Gastroesophageal sphincter (tissue), 4 donors: Measurements from ENCODE around the gene PARD3. TPM values are rescaled to one million over a fixed set of nuclear protein-coding genes. Genes with fewer than 3 reads are reported as not detected.

Experiments
- ATAC-seq: fragments of 150-250 bp; one replicate; pipeline ENCODE4 v1.9.1; 2016; ENCODE audit warnings: mild to moderate bottlenecking, moderate library complexity
- H3K27ac ChIP-seq, 4 donors: fragments of 200-600 bp; sonication (generic) in 3 of 4; 1 replicate in 3 of 4; 2 replicates in 1 of 4; pipeline ENCODE4 v1.5.1; 2016 to 2019
- H3K27me3 ChIP-seq: fragments of 200-600 bp; sonication (generic); one replicate; pipeline ENCODE4 v1.5.1; 2019
- H3K36me3 ChIP-seq, 2 donors: fragments of 200-600 bp; sonication (generic); one replicate each; pipeline ENCODE4 v1.5.1; 2019; ENCODE audit warnings: control low read depth in 1 of 2
- H3K4me1 ChIP-seq, 3 donors: fragments of 200-600 bp; sonication (generic); 1 replicate in 2 of 3; 2 replicates in 1 of 3; pipeline ENCODE4 v1.5.1; 2016 to 2019; ENCODE audit warnings: control low read depth in 2 of 3
- H3K4me3 ChIP-seq, 2 donors: fragments of 200-600 bp; sonication (generic); one replicate each; pipeline ENCODE4 v1.5.1; 2019; ENCODE audit warnings: mild to moderate bottlenecking in 1 of 2, moderate library complexity in 1 of 2
- H3K9me3 ChIP-seq, 3 donors: fragments of 200-600 bp; sonication (generic); one replicate each; pipeline ENCODE4 v1.5.1; 2017 to 2019; ENCODE audit warnings: control low read depth in 2 of 3
- EP300 ChIP-seq: sonication (generic); formaldehyde crosslinking; IDR thresholded peaks from one replicate; pipeline ENCODE4 v1.6.1; 2017; ENCODE audit warnings: antibody characterized with exemption, mild to moderate bottlenecking
- POLR2A ChIP-seq, 2 donors: fragments of 450-650 bp; IDR thresholded peaks; one replicate each; pipeline ENCODE4 v1.6.1; 2017; ENCODE audit warnings: antibody characterized with exemption in 2 of 2, mild to moderate bottlenecking in 2 of 2, moderate library complexity in 1 of 2
- POLR2AphosphoS5 ChIP-seq: sonication (generic); formaldehyde crosslinking; IDR thresholded peaks from one replicate; pipeline ENCODE4 v1.6.1; 2017; ENCODE audit warnings: antibody characterized with exemption
- WGBS, 2 donors: methylation state at CpG; one replicate each; pipeline ENCODE4 v1.1.5; 2018; ENCODE audit warnings: low coverage in 1 of 2; 5-methylcytosine and 5-hydroxymethylcytosine counted together
- total RNA-seq, 4 donors: library from RNA; depleted of rRNA; stranded (reverse); fragments of >200 nt; gene quantifications; one replicate each; pipeline ENCODE4 v1.1.0, GENCODE V29; 2016
- TF ChIP-seq, protein P1 (sequence below), 4 experiments: fragments of 200-600 bp in 2 of 4; fragments of 450-650 bp in 2 of 4; sonication (generic) in 1 of 4; IDR thresholded peaks; one replicate each; pipeline ENCODE4 v1.5.1; 2017 to 2019; ENCODE audit warnings: antibody characterized with exemption in 4 of 4, mild to moderate bottlenecking in 2 of 4, moderate library complexity in 2 of 4

Gene PARD3
- total RNA-seq, 4 donors from 2014 or later, result 101 to 127 (median 115) TPM

DNA sequence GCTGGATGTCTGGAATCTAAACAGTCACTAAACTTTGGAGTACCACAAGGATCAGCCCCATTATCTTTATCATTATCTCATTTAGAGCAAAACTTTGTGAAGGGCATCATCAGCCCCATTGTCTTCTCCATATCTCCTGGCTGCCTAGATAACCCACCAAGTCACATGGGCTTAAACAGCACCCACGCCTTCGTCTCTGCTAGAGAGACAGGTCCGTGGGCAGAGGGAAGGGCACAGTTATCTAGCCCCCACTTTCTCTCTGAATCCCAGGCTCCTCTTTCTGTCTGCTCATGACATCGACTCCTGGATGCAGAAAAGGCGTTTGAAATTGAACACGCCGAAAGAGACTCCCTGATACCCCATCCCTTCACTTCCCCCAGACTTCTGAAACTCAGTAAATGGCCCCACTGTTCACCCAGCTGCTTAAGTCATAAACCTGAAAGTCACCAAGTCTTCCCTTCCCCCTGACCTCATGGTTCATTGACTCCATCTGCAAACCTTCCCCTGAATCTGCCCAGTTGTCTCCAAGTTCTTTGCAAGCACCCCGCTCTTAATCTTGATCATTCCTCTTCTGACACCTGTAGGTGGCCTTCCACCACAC lies 20.9 kb upstream of the PARD3 start:
- H3K27me3 ChIP-seq, result no peaks in the 10 kb centered on the region
- 90 to 96% methylated on average over 8 of the region's 8 CpGs for WGBS, 2 donors
- H3K4me1 ChIP-seq, result peaks cover 0 to 10% (median 0%) of the 10 kb centered on the region in 3 donors
- TF ChIP-seq POLR2AphosphoS5, result no peak
- no peak for TF ChIP-seq EP300
- TF ChIP-seq POLR2A (IDR thresholded peaks at IDR 0.05), result no peak
- TF ChIP-seq, protein P1, sequence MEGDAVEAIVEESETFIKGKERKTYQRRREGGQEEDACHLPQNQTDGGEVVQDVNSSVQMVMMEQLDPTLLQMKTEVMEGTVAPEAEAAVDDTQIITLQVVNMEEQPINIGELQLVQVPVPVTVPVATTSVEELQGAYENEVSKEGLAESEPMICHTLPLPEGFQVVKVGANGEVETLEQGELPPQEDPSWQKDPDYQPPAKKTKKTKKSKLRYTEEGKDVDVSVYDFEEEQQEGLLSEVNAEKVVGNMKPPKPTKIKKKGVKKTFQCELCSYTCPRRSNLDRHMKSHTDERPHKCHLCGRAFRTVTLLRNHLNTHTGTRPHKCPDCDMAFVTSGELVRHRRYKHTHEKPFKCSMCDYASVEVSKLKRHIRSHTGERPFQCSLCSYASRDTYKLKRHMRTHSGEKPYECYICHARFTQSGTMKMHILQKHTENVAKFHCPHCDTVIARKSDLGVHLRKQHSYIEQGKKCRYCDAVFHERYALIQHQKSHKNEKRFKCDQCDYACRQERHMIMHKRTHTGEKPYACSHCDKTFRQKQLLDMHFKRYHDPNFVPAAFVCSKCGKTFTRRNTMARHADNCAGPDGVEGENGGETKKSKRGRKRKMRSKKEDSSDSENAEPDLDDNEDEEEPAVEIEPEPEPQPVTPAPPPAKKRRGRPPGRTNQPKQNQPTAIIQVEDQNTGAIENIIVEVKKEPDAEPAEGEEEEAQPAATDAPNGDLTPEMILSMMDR (IDR thresholded peaks at IDR 0.05), result no peak
- H3K27ac ChIP-seq, result no peak overlapping the region
- no peaks in the 10 kb centered on the region for H3K36me3 ChIP-seq
- H3K9me3 ChIP-seq, result no peaks in the 10 kb centered on the region
- ATAC-seq, result no peak
- no peak overlapping the region for H3K4me3 ChIP-seq

DNA sequence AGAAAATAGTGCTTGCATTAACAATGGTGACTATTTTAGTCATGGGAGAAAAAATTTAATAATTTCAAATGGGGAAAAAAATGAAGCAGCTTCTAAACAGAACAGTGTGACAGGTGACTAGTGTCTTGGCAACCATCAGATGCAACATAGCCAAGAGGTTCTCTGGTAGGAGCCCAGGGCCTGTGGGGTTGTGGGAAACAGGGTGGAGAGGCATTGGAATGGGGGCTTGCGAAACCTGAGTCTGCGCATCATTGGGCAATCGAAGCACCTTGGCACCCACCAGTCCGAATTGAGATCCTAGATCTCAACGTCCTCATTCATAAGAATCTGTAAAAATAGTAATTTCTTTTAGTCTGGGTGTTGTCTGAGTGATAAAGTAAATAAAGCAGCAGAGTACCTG lies 19.2 kb upstream of the PARD3 start:
- Histone ChIP-seq H3K9me3 (no peaks in the 10 kb centered on the region), H3K36me3 (no peaks in the 10 kb centered on the region), H3K27ac (no peak overlapping the region), H3K4me3 (no peak overlapping the region), H3K27me3 (no peaks in the 10 kb centered on the region), H3K4me1 (peaks cover 0 to 10% (median 0%) of the 10 kb centered on the region in 3 donors)
- 82 to 84% methylated on average over 5 of the region's 5 CpGs for WGBS, 2 donors
- no peak for TF ChIP-seq POLR2A (IDR thresholded peaks at IDR 0.05)
- TF ChIP-seq POLR2AphosphoS5, result no peak
- TF ChIP-seq, protein P1 (IDR thresholded peaks at IDR 0.05), result no peak
- TF ChIP-seq EP300, result no peak
- peak; percentile 57 for ATAC-seq

DNA sequence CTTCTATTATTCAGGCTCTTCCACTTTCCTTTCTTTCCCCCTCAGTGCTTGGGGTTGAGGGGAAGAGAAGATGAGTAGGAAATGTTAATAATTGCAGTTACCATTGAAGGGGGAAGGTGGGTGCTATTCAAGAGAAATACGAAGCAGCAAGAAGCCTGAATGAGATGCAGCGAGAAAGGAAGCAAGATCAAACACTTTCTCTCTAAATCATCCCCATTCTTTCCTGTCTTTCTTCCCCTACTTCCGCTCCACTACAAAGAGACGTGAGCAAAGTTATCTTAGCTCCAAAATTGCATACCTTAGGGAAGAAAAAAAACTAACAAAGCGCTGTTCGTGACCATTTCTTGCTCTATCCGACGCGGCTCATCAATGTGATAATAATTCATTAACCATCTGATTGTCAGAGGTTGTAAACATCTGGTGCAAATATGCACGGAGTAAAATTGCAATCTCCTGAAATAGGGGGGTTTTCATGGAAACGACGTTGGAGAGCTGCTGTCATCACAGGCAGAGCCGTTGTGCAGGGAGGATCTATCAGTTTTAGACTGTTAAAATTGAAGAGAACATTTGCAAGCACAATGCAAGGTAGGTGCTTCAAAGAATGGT lies 15.2 kb upstream of the PARD3 start:
- peaks cover 0 to 10% (median 0%) of the 10 kb centered on the region in 3 donors for H3K4me1 ChIP-seq
- H3K27me3 ChIP-seq, result no peaks in the 10 kb centered on the region
- ATAC-seq, result no peak
- H3K27ac ChIP-seq, result no peak overlapping the region
- no peaks in the 10 kb centered on the region for H3K9me3 ChIP-seq
- H3K4me3 ChIP-seq, result no peak overlapping the region
- H3K36me3 ChIP-seq, result no peaks in the 10 kb centered on the region
- WGBS, 2 donors, result 22 to 29% methylated on average over 13 of the region's 13 CpGs
- TF ChIP-seq POLR2AphosphoS5 (no peak), POLR2A (IDR thresholded peaks at IDR 0.05) (no peak), EP300 (no peak)
- TF ChIP-seq, protein P1 (IDR thresholded peaks at IDR 0.05), result no peak

DNA sequence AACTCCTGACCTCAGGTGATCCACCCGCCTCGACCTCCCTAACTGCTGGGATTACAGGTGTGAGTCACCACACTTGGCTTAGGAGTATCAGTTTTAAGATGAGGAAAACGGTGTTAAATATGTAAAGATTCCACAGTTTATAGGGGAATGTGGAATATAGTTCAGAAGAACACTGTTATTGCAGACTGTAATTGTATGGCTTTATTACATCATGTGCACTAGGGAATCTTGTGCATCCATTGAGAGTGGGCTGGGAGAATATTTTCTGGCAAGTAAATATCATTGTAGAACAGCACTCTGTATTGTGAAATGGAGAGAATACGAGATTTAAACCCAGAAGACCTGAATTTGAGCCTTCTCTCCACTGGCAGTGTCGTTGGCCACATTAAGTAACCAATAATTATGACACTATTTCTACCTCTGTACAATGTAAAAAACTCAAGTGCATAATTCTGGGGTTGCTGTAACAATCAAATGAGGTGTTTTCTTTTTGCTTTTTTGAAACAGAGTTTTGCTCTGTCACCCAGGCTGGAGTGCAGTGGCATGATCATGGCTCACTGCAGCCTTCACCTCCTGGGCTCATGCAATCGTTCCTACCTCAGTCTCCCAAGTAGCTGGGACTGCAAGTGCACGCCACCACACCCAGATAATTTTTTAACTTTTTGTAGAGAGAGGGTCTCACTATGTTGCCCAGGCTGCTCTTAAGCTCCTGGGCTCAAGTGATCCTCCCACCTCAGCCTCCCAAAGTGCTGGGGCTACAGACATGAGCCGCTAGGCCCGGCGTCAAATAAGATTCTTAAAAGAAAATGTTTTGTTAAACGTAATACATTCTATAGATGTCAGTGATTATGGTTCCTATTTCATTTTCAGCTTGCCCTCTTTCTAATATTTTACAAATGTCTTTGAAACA lies 12.0 kb upstream of the PARD3 start:
- H3K27me3 ChIP-seq, result no peaks in the 10 kb centered on the region
- no peaks in the 10 kb centered on the region for H3K4me1 ChIP-seq
- no peaks in the 10 kb centered on the region for H3K36me3 ChIP-seq
- no peak overlapping the region for H3K27ac ChIP-seq
- no peaks in the 10 kb centered on the region for H3K9me3 ChIP-seq
- ATAC-seq, result no peak
- no peak for TF ChIP-seq EP300
- TF ChIP-seq, protein P1 (IDR thresholded peaks at IDR 0.05), result no peak
- TF ChIP-seq POLR2AphosphoS5, result no peak
- no peak for TF ChIP-seq POLR2A (IDR thresholded peaks at IDR 0.05)
- H3K4me3 ChIP-seq, result no peak overlapping the region
- WGBS, 2 donors, result 84 to 95% methylated on average over 7 to 9 of the region's 11 CpGs
